ENCODE results near the gene TTI1. TPM values are rescaled to one million over a fixed set of nuclear protein-coding genes. Genes with fewer than 3 reads are reported as not detected.

TTI1 gene
- polyA plus RNA-seq, 1 of the 3 experiments (the other 2 are of a cell fraction) = 15.6 TPM

DNA sequence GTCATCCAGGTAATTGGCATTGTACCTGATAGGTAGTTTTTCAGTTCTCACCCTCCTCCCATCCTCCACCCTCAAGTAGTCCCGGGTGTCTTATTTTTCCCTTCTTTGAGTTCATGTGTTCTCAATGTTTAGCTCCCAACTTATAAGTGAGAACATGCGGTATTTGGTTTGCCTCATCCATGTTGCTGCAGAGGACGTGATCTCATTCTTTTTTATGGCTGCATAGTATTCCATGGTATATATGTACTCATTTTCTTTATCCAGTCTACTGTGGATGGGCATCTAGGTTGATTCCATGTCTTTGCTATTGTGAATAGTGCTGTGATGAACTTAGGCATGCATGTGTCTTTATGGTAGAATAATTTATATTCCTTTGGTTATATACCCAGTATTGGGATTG, 46.1 kb upstream of the TTI1 start:
- H4K20me1 ChIP-seq (ENCODE audit: insufficient read depth) = no peaks in the 10 kb centered on the region
- no peak overlapping the region for H3K4me2 ChIP-seq
- no peaks in the 10 kb centered on the region for H3K9me2 ChIP-seq
- H3K79me2 ChIP-seq (ENCODE audit: insufficient read depth) = peaks cover 31% of the 10 kb centered on the region
- no peak overlapping the region for H2AFZ ChIP-seq (ENCODE audit: low read depth)
- no peaks in the 10 kb centered on the region for H3K9me3 ChIP-seq
- TF ChIP-seq EP300 (IDR thresholded peaks at IDR 0.05; ENCODE audit: borderline replicate concordance in 1 of 2, low read depth in 1 of 2, low read length in 1 of 2) = no peak
- TF ChIP-seq RCOR1 (IDR thresholded peaks at IDR 0.05; ENCODE audit: low read length) = no peak
- TF ChIP-seq NFIC (IDR thresholded peaks at IDR 0.05; ENCODE audit: borderline replicate concordance) = no peak
- TF ChIP-seq TCF12 (IDR thresholded peaks at IDR 0.05) = no peak
- TF ChIP-seq SMC3 (IDR thresholded peaks at IDR 0.05; ENCODE audit: low read depth, low read length) = no peak
- TF ChIP-seq EZH2phosphoT487 (IDR thresholded peaks at IDR 0.05; ENCODE audit: borderline replicate concordance, low read depth) = no peak
- no peak for TF ChIP-seq SIN3A (IDR thresholded peaks at IDR 0.05; ENCODE audit: borderline replicate concordance, low read depth, low read length)
- TF ChIP-seq FOXM1 (IDR thresholded peaks at IDR 0.05; ENCODE audit: low read depth) = no peak
- TF ChIP-seq, protein P1, sequence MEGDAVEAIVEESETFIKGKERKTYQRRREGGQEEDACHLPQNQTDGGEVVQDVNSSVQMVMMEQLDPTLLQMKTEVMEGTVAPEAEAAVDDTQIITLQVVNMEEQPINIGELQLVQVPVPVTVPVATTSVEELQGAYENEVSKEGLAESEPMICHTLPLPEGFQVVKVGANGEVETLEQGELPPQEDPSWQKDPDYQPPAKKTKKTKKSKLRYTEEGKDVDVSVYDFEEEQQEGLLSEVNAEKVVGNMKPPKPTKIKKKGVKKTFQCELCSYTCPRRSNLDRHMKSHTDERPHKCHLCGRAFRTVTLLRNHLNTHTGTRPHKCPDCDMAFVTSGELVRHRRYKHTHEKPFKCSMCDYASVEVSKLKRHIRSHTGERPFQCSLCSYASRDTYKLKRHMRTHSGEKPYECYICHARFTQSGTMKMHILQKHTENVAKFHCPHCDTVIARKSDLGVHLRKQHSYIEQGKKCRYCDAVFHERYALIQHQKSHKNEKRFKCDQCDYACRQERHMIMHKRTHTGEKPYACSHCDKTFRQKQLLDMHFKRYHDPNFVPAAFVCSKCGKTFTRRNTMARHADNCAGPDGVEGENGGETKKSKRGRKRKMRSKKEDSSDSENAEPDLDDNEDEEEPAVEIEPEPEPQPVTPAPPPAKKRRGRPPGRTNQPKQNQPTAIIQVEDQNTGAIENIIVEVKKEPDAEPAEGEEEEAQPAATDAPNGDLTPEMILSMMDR (IDR thresholded peaks at IDR 0.05) = no peak
- no peak for TF ChIP-seq FOSL2 (IDR thresholded peaks at IDR 0.05; ENCODE audit: borderline replicate concordance, low read depth)
- TF ChIP-seq GABPA (IDR thresholded peaks at IDR 0.05; ENCODE audit: low read depth) = no peak
- TF ChIP-seq CHD2 (IDR thresholded peaks at IDR 0.05; ENCODE audit: low read length, partially characterized antibody) = no peak
- TF ChIP-seq, protein P2, sequence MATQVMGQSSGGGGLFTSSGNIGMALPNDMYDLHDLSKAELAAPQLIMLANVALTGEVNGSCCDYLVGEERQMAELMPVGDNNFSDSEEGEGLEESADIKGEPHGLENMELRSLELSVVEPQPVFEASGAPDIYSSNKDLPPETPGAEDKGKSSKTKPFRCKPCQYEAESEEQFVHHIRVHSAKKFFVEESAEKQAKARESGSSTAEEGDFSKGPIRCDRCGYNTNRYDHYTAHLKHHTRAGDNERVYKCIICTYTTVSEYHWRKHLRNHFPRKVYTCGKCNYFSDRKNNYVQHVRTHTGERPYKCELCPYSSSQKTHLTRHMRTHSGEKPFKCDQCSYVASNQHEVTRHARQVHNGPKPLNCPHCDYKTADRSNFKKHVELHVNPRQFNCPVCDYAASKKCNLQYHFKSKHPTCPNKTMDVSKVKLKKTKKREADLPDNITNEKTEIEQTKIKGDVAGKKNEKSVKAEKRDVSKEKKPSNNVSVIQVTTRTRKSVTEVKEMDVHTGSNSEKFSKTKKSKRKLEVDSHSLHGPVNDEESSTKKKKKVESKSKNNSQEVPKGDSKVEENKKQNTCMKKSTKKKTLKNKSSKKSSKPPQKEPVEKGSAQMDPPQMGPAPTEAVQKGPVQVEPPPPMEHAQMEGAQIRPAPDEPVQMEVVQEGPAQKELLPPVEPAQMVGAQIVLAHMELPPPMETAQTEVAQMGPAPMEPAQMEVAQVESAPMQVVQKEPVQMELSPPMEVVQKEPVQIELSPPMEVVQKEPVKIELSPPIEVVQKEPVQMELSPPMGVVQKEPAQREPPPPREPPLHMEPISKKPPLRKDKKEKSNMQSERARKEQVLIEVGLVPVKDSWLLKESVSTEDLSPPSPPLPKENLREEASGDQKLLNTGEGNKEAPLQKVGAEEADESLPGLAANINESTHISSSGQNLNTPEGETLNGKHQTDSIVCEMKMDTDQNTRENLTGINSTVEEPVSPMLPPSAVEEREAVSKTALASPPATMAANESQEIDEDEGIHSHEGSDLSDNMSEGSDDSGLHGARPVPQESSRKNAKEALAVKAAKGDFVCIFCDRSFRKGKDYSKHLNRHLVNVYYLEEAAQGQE (IDR thresholded peaks at IDR 0.05; ENCODE audit: low read depth, low read length) = no peak
- TF ChIP-seq RAD21 (IDR thresholded peaks at IDR 0.05; ENCODE audit: low read length) = no peak
- TF ChIP-seq FOXJ3 (CRISPR knock-in tag; IDR thresholded peaks at IDR 0.05) = no peak
- TF ChIP-seq, protein P3, sequence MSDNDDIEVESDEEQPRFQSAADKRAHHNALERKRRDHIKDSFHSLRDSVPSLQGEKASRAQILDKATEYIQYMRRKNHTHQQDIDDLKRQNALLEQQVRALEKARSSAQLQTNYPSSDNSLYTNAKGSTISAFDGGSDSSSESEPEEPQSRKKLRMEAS (IDR thresholded peaks at IDR 0.05; ENCODE audit: low read depth) = no peak
- TF ChIP-seq, protein P4, sequence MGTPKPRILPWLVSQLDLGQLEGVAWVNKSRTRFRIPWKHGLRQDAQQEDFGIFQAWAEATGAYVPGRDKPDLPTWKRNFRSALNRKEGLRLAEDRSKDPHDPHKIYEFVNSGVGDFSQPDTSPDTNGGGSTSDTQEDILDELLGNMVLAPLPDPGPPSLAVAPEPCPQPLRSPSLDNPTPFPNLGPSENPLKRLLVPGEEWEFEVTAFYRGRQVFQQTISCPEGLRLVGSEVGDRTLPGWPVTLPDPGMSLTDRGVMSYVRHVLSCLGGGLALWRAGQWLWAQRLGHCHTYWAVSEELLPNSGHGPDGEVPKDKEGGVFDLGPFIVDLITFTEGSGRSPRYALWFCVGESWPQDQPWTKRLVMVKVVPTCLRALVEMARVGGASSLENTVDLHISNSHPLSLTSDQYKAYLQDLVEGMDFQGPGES (IDR thresholded peaks at IDR 0.05; ENCODE audit: low read depth, low read length) = no peak
- TF ChIP-seq, protein P5, sequence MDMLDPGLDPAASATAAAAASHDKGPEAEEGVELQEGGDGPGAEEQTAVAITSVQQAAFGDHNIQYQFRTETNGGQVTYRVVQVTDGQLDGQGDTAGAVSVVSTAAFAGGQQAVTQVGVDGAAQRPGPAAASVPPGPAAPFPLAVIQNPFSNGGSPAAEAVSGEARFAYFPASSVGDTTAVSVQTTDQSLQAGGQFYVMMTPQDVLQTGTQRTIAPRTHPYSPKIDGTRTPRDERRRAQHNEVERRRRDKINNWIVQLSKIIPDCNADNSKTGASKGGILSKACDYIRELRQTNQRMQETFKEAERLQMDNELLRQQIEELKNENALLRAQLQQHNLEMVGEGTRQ (IDR thresholded peaks at IDR 0.05; ENCODE audit: borderline replicate concordance, low read depth, low read length) = no peak
- no peak for TF ChIP-seq JUND (IDR thresholded peaks at IDR 0.05)
- TF ChIP-seq, protein P6, sequence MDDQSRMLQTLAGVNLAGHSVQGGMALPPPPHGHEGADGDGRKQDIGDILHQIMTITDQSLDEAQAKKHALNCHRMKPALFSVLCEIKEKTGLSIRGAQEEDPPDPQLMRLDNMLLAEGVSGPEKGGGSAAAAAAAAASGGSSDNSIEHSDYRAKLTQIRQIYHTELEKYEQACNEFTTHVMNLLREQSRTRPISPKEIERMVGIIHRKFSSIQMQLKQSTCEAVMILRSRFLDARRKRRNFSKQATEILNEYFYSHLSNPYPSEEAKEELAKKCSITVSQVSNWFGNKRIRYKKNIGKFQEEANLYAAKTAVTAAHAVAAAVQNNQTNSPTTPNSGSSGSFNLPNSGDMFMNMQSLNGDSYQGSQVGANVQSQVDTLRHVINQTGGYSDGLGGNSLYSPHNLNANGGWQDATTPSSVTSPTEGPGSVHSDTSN (IDR thresholded peaks at IDR 0.05) = no peak
- ChIA-PET POLR2A (no interaction called here), CTCF (interaction anchor here (0.8 to 9.0 kb wide), 6 partner anchors 10 to 85 kb away, joined by 3 to 118 read pairs (median 8); no protein-coding TSS in a partner anchor)
- H3F3A ChIP-seq (replicated peaks; ENCODE audit: insufficient read depth) = peaks cover 8% of the 10 kb centered on the region
- H3K4me1 ChIP-seq (ENCODE audit: control insufficient read depth in 1 of 2, insufficient read depth in 2 of 2, low read depth in 1 of 2, low read length in 1 of 2) = peaks cover 5 to 20% of the 10 kb centered on the region in 2 experiments; a peak in 3 of 4 replicates
- no peak overlapping the region for H3K9ac ChIP-seq
- peaks cover 9 to 63% of the 10 kb centered on the region in 2 experiments for H3K36me3 ChIP-seq (replicated peaks in 1 of 2; ENCODE audit: control insufficient read depth in 1 of 2, insufficient read depth in 2 of 2, low read length in 1 of 2)
- H3K27me3 ChIP-seq (ENCODE audit: insufficient read depth) = no peaks in the 10 kb centered on the region
- WGBS (ENCODE audit: low lambda C conversion rate) = 96% methylated on average over 3 of the region's 3 CpGs
- no peak for DNase-seq
- no peak overlapping the region for H3K27ac ChIP-seq (ENCODE audit: low read depth in 2 of 2, low read length in 1 of 2)
- H3K4me3 ChIP-seq (ENCODE audit: low read depth in 2 of 2, low read length in 1 of 2) = no peak overlapping the region
